A673 (cell line): ENCODE data around the gene LRRC70. TPM values are rescaled to one million over a fixed set of nuclear protein-coding genes. Genes with fewer than 3 reads are reported as not detected.
A peak's percentile ranks its signal among the peaks of the same experiment; 100 is the strongest.

Experiments used
- BruUV-seq: library from RNA; stranded (reverse); fragments of 400-500 nt; replicated peaks from 2 replicates; lab custom pipeline; 2021; lab: Mats Ljungman, UMichigan
- CTCF ChIA-PET: fragments of 300-600 bp; sonication (Branson Sonifier 250); formaldehyde crosslinking; loops from one replicate; lab custom pipeline; 2022; ENCODE audit warnings: antibody characterized with exemption; lab: Charles Lee
- POLR2A ChIA-PET: fragments of 300-600 bp; sonication (Branson Sonifier 250); formaldehyde crosslinking; loops from one replicate; lab custom pipeline; 2022; ENCODE audit warnings: antibody characterized with exemption; ENCODE audit not compliant: low non-redundant PET; lab: Charles Lee
- DNase-seq: peaks from one replicate; pipeline ENCODE4 v3.0.0-alpha.2; 2015; ENCODE audit warnings: low spot score
- H3K27ac ChIP-seq: fragments of 200-600 bp; sonication (generic); 2 replicates; pipeline ENCODE4 v1.5.1; 2016; ENCODE audit warnings: mixed run types, low read depth, mild to moderate bottlenecking, mixed read lengths, antibody characterized with exemption, low read length; ENCODE audit not compliant: poor library complexity, severe bottlenecking
- H3K27me3 ChIP-seq: fragments of 200-600 bp; sonication (generic); replicated peaks from 2 replicates; pipeline ENCODE4 v1.6.1; 2017; ENCODE audit warnings: mixed run types, low read depth, mild to moderate bottlenecking, mixed read lengths, antibody characterized with exemption, low read length; ENCODE audit not compliant: insufficient read depth, poor library complexity
- H3K36me3 ChIP-seq: fragments of 200-600 bp; sonication (generic); 2 replicates; pipeline ENCODE4 v1.6.1; 2016; ENCODE audit warnings: mixed run types, mild to moderate bottlenecking, mixed read lengths, antibody characterized with exemption, low read length; ENCODE audit not compliant: insufficient read depth, poor library complexity, severe bottlenecking
- H3K4me1 ChIP-seq: fragments of 200-600 bp; sonication (generic); 2 replicates; pipeline ENCODE4 v1.6.1; 2017; ENCODE audit warnings: mixed run types, mild to moderate bottlenecking, mixed read lengths, antibody characterized with exemption, low read length; ENCODE audit not compliant: insufficient read depth, poor library complexity, severe bottlenecking
- H3K4me3 ChIP-seq: fragments of 200-600 bp; sonication (generic); 2 replicates; pipeline ENCODE4 v1.5.1; 2016; ENCODE audit warnings: low read depth, mixed run types, mild to moderate bottlenecking, mixed read lengths, low read length; ENCODE audit not compliant: poor library complexity, severe bottlenecking
- H3K9me3 ChIP-seq: fragments of 200-600 bp; sonication (generic); 2 replicates; pipeline ENCODE4 v1.6.1; 2016; ENCODE audit warnings: mixed run types, low read depth, mild to moderate bottlenecking, mixed read lengths, antibody characterized with exemption, low read length; ENCODE audit not compliant: poor library complexity, severe bottlenecking
- EZH2 ChIP-seq: fragments of 200-600 bp; sonication (generic); IDR thresholded peaks from 2 replicates; pipeline ENCODE4 v1.6.1; 2017; ENCODE audit warnings: borderline replicate concordance, low read depth, mild to moderate bottlenecking, mixed read lengths, antibody characterized with exemption, low read length; ENCODE audit not compliant: poor library complexity, severe bottlenecking
- intact Hi-C: fragments of 100-400 bp; cut with micrococcal nuclease; formaldehyde crosslinking; loops from one replicate; pipeline ENCODE4 v1.10.0; 2022; ENCODE audit not compliant: unreplicated experiment
- total RNA-seq: library from RNA; stranded (reverse); gene quantifications from 2 replicates; pipeline ENCODE4 v1.2.3, GENCODE V29; 2021
- TF ChIP-seq, protein P1 (sequence below): fragments of 300-800, 200-600 bp; sonication (generic); conservative IDR thresholded peaks from 2 replicates; pipeline ENCODE4 v1.5.1; 2017; ENCODE audit warnings: low read depth, mild to moderate bottlenecking, antibody characterized with exemption, low read length, moderate library complexity, mixed read lengths

Gene LRRC70
- total RNA-seq, 1 experiment from 2014 or later, result 2.0 TPM

DNA sequence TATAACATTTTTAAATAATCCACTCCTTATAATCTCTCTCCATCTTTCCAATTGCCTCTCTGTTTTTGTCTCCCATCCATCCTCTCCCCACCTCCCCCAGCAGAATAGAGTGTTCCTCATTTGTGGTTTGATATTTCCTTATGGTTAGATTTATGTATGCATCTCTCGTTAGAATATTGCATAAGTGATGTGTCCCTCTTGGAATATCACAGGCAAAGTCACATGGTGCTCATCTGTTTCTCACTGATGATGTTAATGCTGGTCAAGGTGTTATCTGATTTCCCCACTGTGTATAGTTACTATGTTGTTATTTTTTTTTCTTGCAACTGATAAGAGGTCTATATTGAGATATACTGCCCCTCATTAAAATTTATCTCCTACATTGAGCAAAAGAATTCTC, 3.1 kb upstream of the LRRC70 start:
- peaks cover 55% of the 10 kb centered on the region for H3K4me1 ChIP-seq
- no peak for TF ChIP-seq EZH2
- TF ChIP-seq, protein P1, sequence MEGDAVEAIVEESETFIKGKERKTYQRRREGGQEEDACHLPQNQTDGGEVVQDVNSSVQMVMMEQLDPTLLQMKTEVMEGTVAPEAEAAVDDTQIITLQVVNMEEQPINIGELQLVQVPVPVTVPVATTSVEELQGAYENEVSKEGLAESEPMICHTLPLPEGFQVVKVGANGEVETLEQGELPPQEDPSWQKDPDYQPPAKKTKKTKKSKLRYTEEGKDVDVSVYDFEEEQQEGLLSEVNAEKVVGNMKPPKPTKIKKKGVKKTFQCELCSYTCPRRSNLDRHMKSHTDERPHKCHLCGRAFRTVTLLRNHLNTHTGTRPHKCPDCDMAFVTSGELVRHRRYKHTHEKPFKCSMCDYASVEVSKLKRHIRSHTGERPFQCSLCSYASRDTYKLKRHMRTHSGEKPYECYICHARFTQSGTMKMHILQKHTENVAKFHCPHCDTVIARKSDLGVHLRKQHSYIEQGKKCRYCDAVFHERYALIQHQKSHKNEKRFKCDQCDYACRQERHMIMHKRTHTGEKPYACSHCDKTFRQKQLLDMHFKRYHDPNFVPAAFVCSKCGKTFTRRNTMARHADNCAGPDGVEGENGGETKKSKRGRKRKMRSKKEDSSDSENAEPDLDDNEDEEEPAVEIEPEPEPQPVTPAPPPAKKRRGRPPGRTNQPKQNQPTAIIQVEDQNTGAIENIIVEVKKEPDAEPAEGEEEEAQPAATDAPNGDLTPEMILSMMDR, result no peak
- no peaks in the 10 kb centered on the region for H3K36me3 ChIP-seq
- no peaks in the 10 kb centered on the region for H3K9me3 ChIP-seq
- no peak for DNase-seq
- POLR2A ChIA-PET, result no interaction called here
- no peak overlapping the region for H3K27ac ChIP-seq
- BruUV-seq, result no TSS peak
- no peaks in the 10 kb centered on the region for H3K27me3 ChIP-seq
- CTCF ChIA-PET, result no interaction called here
- no peak overlapping the region for H3K4me3 ChIP-seq
- intact Hi-C loops, result no loop called here

DNA sequence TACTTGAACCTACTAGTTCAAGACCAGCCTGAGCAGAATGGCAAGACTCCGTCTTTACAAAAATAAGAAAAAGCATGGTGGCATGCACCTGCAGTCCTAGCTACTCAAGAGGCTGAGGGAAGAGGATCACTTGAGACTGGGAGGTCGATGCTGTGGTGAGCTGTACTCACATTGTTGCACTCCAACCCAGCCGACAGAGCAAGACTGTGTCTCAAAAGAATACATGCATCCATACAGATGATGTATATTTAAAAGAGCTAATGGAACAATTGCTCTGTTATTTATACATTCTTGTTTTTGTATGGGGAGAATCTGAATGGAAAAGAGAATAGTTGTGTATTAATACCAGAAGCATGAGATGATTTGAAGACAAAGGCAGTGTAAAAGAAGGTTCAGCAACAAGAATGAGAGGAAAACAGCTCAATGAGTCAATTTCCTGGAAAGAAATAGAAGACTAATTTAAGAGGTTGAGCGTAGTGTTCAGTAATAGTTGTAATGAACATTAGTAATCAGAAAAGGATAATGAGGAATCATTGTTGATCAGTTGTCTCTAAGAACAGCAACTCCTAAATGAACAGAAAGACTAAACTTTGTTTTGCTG, 1.9 kb upstream of the LRRC70 start:
- Histone ChIP-seq H3K36me3 (no peaks in the 10 kb centered on the region), H3K4me3 (no peak overlapping the region), H3K27me3 (no peaks in the 10 kb centered on the region), H3K4me1 (peaks cover 55% of the 10 kb centered on the region), H3K27ac (peak overlapping the region; percentile 26), H3K9me3 (no peaks in the 10 kb centered on the region)
- DNase-seq, result no peak
- no TSS peak for BruUV-seq
- TF ChIP-seq EZH2, result no peak
- TF ChIP-seq, protein P1, result no peak
- CTCF ChIA-PET, result no interaction called here
- intact Hi-C loops, result no loop called here
- POLR2A ChIA-PET, result no interaction called here

DNA sequence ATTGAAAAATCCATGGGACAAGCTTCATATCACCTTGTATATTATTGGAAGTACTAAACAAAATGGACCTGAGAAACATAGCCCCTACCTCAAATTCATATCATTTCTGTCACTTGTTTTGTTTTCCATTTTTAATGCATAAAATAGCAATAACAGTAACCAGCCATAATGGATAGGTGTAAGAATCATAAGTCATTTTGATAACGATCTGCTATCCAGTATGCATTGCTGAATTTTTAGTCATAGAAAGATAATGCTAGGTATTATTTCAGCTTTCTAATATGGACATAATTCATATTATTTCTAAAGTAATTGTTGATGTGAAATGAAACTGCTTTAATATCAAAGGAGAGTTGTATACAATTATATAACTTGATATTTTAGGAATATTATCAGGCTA, 1.1 kb upstream of the LRRC70 start:
- no TSS peak for BruUV-seq

More for the DNA sequence above, 1.1 kb upstream of the LRRC70 start:
- POLR2A ChIA-PET, result no interaction called here
- H3K4me3 ChIP-seq, result no peak overlapping the region
- no peaks in the 10 kb centered on the region for H3K36me3 ChIP-seq
- no peak for DNase-seq
- H3K4me1 ChIP-seq, result peaks cover 58% of the 10 kb centered on the region
- no peaks in the 10 kb centered on the region for H3K27me3 ChIP-seq
- TF ChIP-seq, protein P1, result no peak
- TF ChIP-seq EZH2, result no peak
- intact Hi-C loops, result no loop called here
- CTCF ChIA-PET, result no interaction called here
- no peaks in the 10 kb centered on the region for H3K9me3 ChIP-seq
- H3K27ac ChIP-seq, result peak overlapping the region; percentile 26
